GM12865 (cell line): ENCODE results near the gene ODR4.
"Not testable (repeated sequence)": the region's sequence is repeated elsewhere in the genome, so short reads cannot be mapped to it uniquely, and the experiment has no call there.

Experiments
- DNase-seq: peaks from one replicate; pipeline ENCODE4 v3.0.0; 2010; ENCODE audit warnings: low read depth
- H3K4me3 ChIP-seq: 2 replicates; pipeline ENCODE4 v1.5.1; 2011; ENCODE audit warnings: mild to moderate bottlenecking, low read depth, low read length, control low read depth
- TF ChIP-seq, protein P1 (sequence below): IDR thresholded peaks from 2 replicates; pipeline ENCODE4 v1.5.1; 2011; ENCODE audit warnings: low read length, control low read depth, low read depth, inconsistent platforms; ENCODE audit not compliant: insufficient read depth; ENCODE audit errors: missing control alignments

The ODR4 gene

DNA sequence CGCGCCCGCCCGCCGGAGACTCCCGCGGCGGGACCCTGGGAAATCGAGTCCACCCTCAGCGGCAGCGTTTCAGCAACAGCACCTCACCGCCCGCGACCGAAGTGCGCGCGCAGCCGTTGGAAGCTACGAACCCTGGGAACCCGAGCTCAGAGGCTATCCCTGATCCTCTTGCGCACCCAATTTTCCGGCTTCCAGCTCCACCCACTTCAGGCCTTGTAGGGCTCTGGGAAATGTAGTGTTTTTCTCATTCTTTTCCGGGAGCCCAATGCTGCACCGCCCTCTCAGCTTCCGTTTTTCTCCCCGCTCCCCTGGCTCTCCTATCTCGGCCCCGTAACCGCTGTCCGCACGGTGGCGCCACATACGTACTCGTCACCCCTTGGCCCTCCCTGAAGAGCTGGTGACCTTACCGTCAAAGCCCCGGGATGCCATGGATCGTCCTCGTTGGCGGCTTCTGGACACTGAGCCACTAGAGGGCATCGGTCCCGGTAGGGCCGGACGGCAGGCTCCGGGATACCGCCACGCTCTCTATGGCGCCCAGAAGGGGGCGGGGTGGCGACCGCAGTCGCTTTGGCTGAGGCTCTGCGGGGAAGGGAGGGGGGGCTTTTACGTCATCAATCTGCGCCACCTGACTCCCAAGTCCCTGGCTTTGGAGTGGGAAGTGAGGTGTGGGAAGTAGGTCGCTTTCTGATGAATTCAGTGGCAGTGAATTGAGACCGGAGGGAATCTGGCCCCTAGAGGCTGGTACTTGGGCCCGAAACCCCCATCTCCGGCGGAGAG lies at the start of gene ODR4, which contains the start of gene TPR:
Gene ODR4 (plus strand): TSS at position 687 of the 777 bp plus-strand sequence. CDS start 3,948 bp downstream, outside the sequence.
Gene TPR (minus strand): TSS at position 102 of the 777 bp plus-strand sequence. CDS start 225 bp downstream, outside the sequence.
- TF ChIP-seq, protein P1, sequence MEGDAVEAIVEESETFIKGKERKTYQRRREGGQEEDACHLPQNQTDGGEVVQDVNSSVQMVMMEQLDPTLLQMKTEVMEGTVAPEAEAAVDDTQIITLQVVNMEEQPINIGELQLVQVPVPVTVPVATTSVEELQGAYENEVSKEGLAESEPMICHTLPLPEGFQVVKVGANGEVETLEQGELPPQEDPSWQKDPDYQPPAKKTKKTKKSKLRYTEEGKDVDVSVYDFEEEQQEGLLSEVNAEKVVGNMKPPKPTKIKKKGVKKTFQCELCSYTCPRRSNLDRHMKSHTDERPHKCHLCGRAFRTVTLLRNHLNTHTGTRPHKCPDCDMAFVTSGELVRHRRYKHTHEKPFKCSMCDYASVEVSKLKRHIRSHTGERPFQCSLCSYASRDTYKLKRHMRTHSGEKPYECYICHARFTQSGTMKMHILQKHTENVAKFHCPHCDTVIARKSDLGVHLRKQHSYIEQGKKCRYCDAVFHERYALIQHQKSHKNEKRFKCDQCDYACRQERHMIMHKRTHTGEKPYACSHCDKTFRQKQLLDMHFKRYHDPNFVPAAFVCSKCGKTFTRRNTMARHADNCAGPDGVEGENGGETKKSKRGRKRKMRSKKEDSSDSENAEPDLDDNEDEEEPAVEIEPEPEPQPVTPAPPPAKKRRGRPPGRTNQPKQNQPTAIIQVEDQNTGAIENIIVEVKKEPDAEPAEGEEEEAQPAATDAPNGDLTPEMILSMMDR: peak; percentile 90
- DNase-seq: peak; percentile 99
- peak within 1 kb of the TSS; percentile 82 for H3K4me3 ChIP-seq

DNA sequence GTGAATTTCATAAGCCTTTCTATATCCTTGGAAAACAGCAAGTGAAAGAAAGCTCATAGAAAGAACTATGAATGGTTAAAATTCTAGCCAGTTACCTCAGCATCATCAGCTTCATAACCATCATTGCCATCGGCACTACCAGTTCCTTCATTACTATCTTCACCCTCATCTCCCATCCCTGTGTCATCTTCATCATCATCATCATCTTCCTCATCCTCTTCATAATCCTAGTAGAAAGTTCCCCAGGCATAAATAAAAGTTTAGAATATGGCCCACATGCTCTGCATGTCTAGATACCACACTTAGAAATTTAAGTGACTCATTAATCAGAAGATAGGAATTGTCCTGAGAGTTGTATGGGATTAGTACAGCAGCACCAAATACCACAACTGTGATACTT lies 49.6 kb upstream of the ODR4 start:
- DNase-seq: no peak
- TF ChIP-seq, protein P1: no peak
- no peak overlapping the region for H3K4me3 ChIP-seq

DNA sequence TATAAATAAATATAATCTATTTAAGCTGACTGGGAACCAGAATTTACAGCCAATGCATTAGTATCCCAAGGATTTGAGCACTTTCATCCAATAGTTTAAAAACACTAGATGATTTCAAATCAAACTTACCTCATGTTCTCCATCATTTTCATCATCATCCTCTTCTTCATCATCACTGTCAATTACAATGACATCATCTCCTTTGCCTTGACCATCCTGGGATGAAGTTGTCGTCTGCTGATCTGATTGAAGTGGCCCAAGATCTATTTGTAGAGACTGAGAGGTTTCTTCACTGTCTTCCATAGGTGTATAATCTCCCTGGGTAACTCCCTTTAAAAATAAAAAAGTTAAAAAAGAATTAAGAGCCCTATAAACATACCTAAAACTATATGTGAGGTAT lies 48.3 kb upstream of the ODR4 start:
- H3K4me3 ChIP-seq: no peak overlapping the region
- TF ChIP-seq, protein P1: no peak
- DNase-seq: no peak

DNA sequence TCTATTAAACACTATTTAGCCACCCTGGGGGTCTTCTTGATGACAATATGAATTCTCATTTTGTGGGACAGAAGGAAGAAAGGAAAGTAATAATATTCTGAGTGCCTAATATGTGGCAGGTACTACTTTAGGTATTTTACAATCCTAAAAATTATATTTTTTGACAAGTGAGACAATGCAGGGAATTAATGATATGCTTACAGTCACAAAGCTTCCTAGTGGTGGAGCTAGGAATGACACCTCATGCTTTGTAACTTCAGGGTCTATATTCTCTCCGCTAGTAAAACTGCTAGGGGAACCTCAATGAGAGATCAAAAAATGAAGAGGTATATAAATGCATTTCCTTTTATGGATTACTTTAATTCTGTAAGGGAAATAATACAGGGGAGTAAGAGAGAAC lies 44.9 kb upstream of the ODR4 start:
- H3K4me3 ChIP-seq: no peak overlapping the region
- TF ChIP-seq, protein P1: peak; percentile 23
- DNase-seq: no peak

DNA sequence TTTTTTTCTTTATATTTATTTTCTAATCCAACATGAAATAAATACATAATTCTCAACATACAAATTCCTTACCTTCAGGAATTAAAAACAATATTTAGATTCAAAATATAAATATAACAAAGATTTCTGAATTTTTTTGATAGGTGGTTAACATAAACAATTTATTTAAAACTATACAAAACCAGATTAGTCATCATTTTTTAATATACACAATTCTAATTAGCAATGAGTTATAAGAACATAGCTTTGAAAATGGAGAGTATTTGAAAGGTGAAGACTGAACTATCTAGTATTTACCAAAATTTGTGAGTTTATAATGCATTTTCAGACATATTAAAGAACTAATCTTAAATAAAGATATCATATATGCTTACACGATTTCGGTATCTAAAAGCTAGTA lies 38.1 kb upstream of the ODR4 start:
- no peak for DNase-seq
- TF ChIP-seq, protein P1: no peak
- H3K4me3 ChIP-seq: no peak overlapping the region

DNA sequence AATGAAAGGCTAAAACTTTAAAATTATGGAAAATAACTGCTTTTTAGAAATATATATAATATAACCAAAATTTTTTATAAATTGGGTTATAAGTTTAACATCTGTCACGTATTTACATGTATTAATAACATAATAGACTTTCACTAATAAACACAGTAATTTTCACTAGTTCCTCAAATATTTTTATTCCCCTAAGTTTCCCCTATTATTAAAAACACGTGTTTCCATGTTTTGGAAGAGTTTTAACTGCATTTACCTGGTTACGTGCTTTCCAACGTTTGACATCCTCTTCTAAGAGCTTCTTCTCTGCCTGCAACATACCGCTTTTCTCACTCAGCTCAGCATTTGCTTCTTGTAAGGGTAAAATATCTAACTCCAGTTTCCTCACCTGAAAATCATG lies 34.9 kb upstream of the ODR4 start:
- no peak overlapping the region for H3K4me3 ChIP-seq
- DNase-seq: no peak
- TF ChIP-seq, protein P1: no peak

DNA sequence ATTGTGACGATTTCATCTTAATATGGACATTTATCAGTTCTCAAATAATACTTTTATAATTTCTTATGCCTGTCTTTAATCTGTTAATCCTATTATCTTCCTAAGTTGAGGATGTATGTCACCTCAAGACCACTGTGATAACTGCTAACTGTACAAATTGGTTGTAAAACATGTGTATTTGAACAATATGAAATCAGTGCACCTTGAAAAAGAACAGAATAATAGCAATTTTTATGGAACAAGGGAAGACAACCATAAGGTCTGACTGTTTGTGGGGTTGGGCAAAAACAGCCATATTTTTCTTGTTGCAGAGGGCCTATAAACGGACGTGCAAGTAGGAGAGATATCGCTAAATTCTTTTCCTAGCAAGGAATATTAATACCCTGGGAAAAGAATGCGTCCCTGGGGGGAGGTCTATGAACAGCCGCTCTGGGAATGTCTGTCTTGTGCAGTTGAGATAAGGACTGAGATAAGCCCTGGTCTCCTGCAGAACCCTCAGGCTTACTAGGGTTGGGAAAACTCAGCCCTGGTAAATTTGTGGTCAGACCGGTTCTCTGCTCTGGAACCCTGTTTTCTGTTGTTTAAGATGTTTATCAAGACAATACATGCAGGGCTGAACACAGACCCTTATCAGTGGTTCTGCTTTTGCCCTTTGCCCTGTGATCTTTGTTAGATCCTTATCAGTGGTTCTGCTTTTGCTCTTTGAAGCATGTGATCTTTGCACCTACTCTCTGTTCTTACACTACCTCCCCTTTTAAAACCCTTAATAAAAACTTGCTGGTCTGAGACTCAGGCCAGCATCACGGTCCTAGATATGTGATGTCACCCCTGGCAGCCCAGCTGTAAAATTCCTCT lies 27.6 kb upstream of the ODR4 start:
- H3K4me3 ChIP-seq, DNase-seq: not testable (repeated sequence)
